Type B pancreatic cell (in vitro differentiated cells): ENCODE results near the gene HCRT. TPM values are rescaled to one million over a fixed set of nuclear protein-coding genes. Genes with fewer than 3 reads are reported as not detected.
"Not testable (repeated sequence)": the region's sequence is repeated elsewhere in the genome, so short reads cannot be mapped to it uniquely, and the experiment has no call there.

ENCODE experiments used
- DNase-seq: peaks from one replicate; pipeline ENCODE4 v3.0.0; 2021; ENCODE audit warnings: mixed read lengths; ENCODE audit not compliant: unreplicated experiment; ENCODE audit errors: extremely low spot score
- H3K27ac Mint-ChIP-seq: 2 replicates; pipeline ENCODE4 v1.8.0; 2021; ENCODE audit warnings: mild to moderate bottlenecking, mixed read lengths
- H3K27me3 Mint-ChIP-seq: 2 replicates; pipeline ENCODE4 v1.8.0; 2021; ENCODE audit warnings: mixed read lengths
- H3K36me3 Mint-ChIP-seq: 2 replicates; pipeline ENCODE4 v1.8.0; 2021; ENCODE audit warnings: mixed read lengths
- H3K4me1 Mint-ChIP-seq: one replicate; pipeline ENCODE4 v1.8.0; 2021; ENCODE audit warnings: mixed read lengths; ENCODE audit not compliant: unreplicated experiment
- H3K4me3 Mint-ChIP-seq: 2 replicates; pipeline ENCODE4 v1.8.0; 2021; ENCODE audit warnings: mild to moderate bottlenecking, mixed read lengths
- H3K9me3 Mint-ChIP-seq: 2 replicates; pipeline ENCODE4 v1.8.0; 2021; ENCODE audit warnings: mixed read lengths
- CTCF ChIP-seq: fragments of 200-600 bp; sonication (generic); conservative IDR thresholded peaks from 2 replicates; pipeline ENCODE4 v1.5.0; 2021; ENCODE audit warnings: antibody characterized with exemption, mild to moderate bottlenecking
- total RNA-seq: library from RNA; stranded (reverse); gene quantifications from 2 replicates; pipeline ENCODE4 v1.2.1, GENCODE V29; 2021; ENCODE audit warnings: low replicate concordance

The HCRT gene
- total RNA-seq, 1 donor from 2014 or later, result not detected

- no peak for TF ChIP-seq CTCF
- Mint-ChIP-seq H3K36me3 (peaks cover 8% of the 10 kb centered on the region), H3K27ac (no peak overlapping the region)
These were observed 40.4 kb upstream of the HCRT start for GRCh38 chr17:42225646-42226045.

GRCh38 chr17:42224651-42225050 lies 39.4 kb upstream of the HCRT start:
- DNase-seq, result no peak
- no peak for TF ChIP-seq CTCF
- no peaks in the 10 kb centered on the region for H3K4me1 Mint-ChIP-seq
- H3K9me3 Mint-ChIP-seq, result no peaks in the 10 kb centered on the region
- H3K27me3 Mint-ChIP-seq, result no peaks in the 10 kb centered on the region
- H3K36me3 Mint-ChIP-seq, result peaks cover 8% of the 10 kb centered on the region
- H3K4me3 Mint-ChIP-seq, result no peak overlapping the region
- no peak overlapping the region for H3K27ac Mint-ChIP-seq

More at GRCh38 chr17:42225646-42226045, 40.4 kb upstream of the HCRT start:
- no peaks in the 10 kb centered on the region for H3K4me1 Mint-ChIP-seq
- H3K9me3 Mint-ChIP-seq, result no peaks in the 10 kb centered on the region
- no peak overlapping the region for H3K4me3 Mint-ChIP-seq
- H3K27me3 Mint-ChIP-seq, result no peaks in the 10 kb centered on the region
- DNase-seq, result no peak

GRCh38 chr17:42221886-42222745 lies 36.9 kb upstream of the HCRT start:
- no peak overlapping the region for H3K4me3 Mint-ChIP-seq
- H3K27ac Mint-ChIP-seq, result no peak overlapping the region
- DNase-seq, result no peak
- H3K9me3 Mint-ChIP-seq, result no peaks in the 10 kb centered on the region
- TF ChIP-seq CTCF, result peak; percentile 73
- H3K4me1 Mint-ChIP-seq, result no peaks in the 10 kb centered on the region
- H3K27me3 Mint-ChIP-seq, result no peaks in the 10 kb centered on the region
- peaks cover 8% of the 10 kb centered on the region for H3K36me3 Mint-ChIP-seq

- H3K4me1 Mint-ChIP-seq, H3K27ac Mint-ChIP-seq, H3K9me3 Mint-ChIP-seq, H3K27me3 Mint-ChIP-seq, H3K4me3 Mint-ChIP-seq, DNase-seq, H3K36me3 Mint-ChIP-seq: not testable (repeated sequence)
These were observed 34.0 kb upstream of the HCRT start for GRCh38 chr17:42219280-42219679.

GRCh38 chr17:42214156-42214555 lies 28.9 kb upstream of the HCRT start:
- no peaks in the 10 kb centered on the region for H3K27me3 Mint-ChIP-seq
- no peaks in the 10 kb centered on the region for H3K4me1 Mint-ChIP-seq
- no peak overlapping the region for H3K4me3 Mint-ChIP-seq
- TF ChIP-seq CTCF, result no peak
- H3K9me3 Mint-ChIP-seq, result no peaks in the 10 kb centered on the region
- peaks cover 20% of the 10 kb centered on the region for H3K36me3 Mint-ChIP-seq
- DNase-seq, result no peak
- H3K27ac Mint-ChIP-seq, result no peak overlapping the region

GRCh38 chr17:42212382-42212781 lies 27.1 kb upstream of the HCRT start:
- Mint-ChIP-seq H3K4me1 (no peaks in the 10 kb centered on the region), H3K36me3 (peaks cover 24% of the 10 kb centered on the region), H3K27ac (no peak overlapping the region)

GRCh38 chr17:42211921-42212341 lies 26.7 kb upstream of the HCRT start:
- not testable (repeated sequence) for DNase-seq, H3K4me3 Mint-ChIP-seq, H3K9me3 Mint-ChIP-seq, H3K27me3 Mint-ChIP-seq, H3K27ac Mint-ChIP-seq, H3K4me1 Mint-ChIP-seq
- H3K36me3 Mint-ChIP-seq, result peaks cover 24% of the 10 kb centered on the region

More at GRCh38 chr17:42212382-42212781, 27.1 kb upstream of the HCRT start:
- H3K27me3 Mint-ChIP-seq, result no peaks in the 10 kb centered on the region
- no peak overlapping the region for H3K4me3 Mint-ChIP-seq
- DNase-seq, result no peak
- no peaks in the 10 kb centered on the region for H3K9me3 Mint-ChIP-seq
- no peak for TF ChIP-seq CTCF
